B cell (primary cell): Measurements from ENCODE around the gene PLSCR3. TPM values are rescaled to one million over a fixed set of nuclear protein-coding genes. Genes with fewer than 3 reads are reported as not detected.

Experiments
- ATAC-seq: fragments of 200-7000 bp; cut with Tn5 transposase; one replicate; pipeline ENCODE4 v1.10.0; 2021; ENCODE audit warnings: low read depth, mild to moderate bottlenecking, moderate number of reproducible peaks, moderate library complexity
- CTCF ChIA-PET: fragments of 350-600 bp; sonication (Branson Sonifier 250); formaldehyde crosslinking; loops from one replicate; lab custom pipeline; 2021; ENCODE audit warnings: antibody characterized with exemption, inconsistent platforms; lab: Charles Lee
- POLR2A ChIA-PET: fragments of 350-600 bp; sonication (Branson Sonifier 250); formaldehyde crosslinking; loops from one replicate; lab custom pipeline; 2021; ENCODE audit warnings: antibody characterized with exemption; lab: Charles Lee
- DNase-seq: peaks from one replicate; pipeline ENCODE4 v3.0.0; 2013
- H2AFZ ChIP-seq: 2 replicates; pipeline ENCODE4 v1.6.1; 2012; ENCODE audit warnings: mild to moderate bottlenecking, low read depth, low read length; ENCODE audit not compliant: insufficient read depth, poor library complexity, severe bottlenecking
- H3K27ac ChIP-seq, 2 donors: 1 replicate in 1 of 2; 2 replicates in 1 of 2; pipeline ENCODE4 v1.5.1; 2012 to 2013; ENCODE audit warnings: low read length in 2 of 2, mild to moderate bottlenecking in 2 of 2, moderate library complexity in 1 of 2
- H3K27me3 ChIP-seq, 4 experiments: fragments of 200-600 bp in 1 of 4; sonication (generic) in 1 of 4; replicated peaks in 1 of 4; 1 replicate in 2 of 4; 2 replicates in 2 of 4; pipeline versions ENCODE4 v1.6.1 to v1.7.0; 2013 to 2016; ENCODE audit warnings: low read length in 3 of 4, mild to moderate bottlenecking in 2 of 4, mixed read lengths in 1 of 4, moderate library complexity in 1 of 4; ENCODE audit not compliant: insufficient read depth in 4 of 4, control insufficient read depth in 3 of 4; ENCODE audit errors: control extremely low read depth in 1 of 4
- H3K36me3 ChIP-seq, 2 experiments: replicated peaks in 1 of 2; 1 replicate in 1 of 2; 2 replicates in 1 of 2; pipeline versions ENCODE4 v1.6.1 to v1.7.1; 2013; ENCODE audit warnings: low read length in 1 of 2; ENCODE audit not compliant: insufficient read depth in 2 of 2, control insufficient read depth in 1 of 2; ENCODE audit errors: control extremely low read depth in 1 of 2, extremely low read depth in 1 of 2
- H3K4me1 ChIP-seq, 2 donors: fragments of 200-600 bp in 1 of 2; sonication (generic) in 1 of 2; 1 replicate in 1 of 2; 2 replicates in 1 of 2; pipeline versions ENCODE4 v1.5.1 to v1.6.1; 2013 to 2017; ENCODE audit warnings: low read length in 2 of 2; ENCODE audit not compliant: control insufficient read depth in 2 of 2, insufficient read depth in 2 of 2
- H3K4me2 ChIP-seq: replicated peaks from 2 replicates; pipeline ENCODE3; 2012; ENCODE audit warnings: mild to moderate bottlenecking, low read depth, low read length; ENCODE audit not compliant: poor library complexity, severe bottlenecking
- H3K4me3 ChIP-seq, 5 experiments: fragments of 200-600 bp in 1 of 5; sonication (generic) in 1 of 5; 1 replicate in 3 of 5; 2 replicates in 2 of 5; pipeline versions ENCODE4 v1.5.1 to v1.7.0; 2011 to 2016; ENCODE audit warnings: low read length in 4 of 5, mild to moderate bottlenecking in 4 of 5, low read depth in 2 of 5, control low read depth in 1 of 5, moderate library complexity in 1 of 5; ENCODE audit not compliant: insufficient read depth in 1 of 5; ENCODE audit errors: control extremely low read depth in 1 of 5, extremely low read depth in 1 of 5
- H3K79me2 ChIP-seq: fragments of 200-600 bp; sonication (generic); one replicate; pipeline ENCODE4 v1.6.0; 2016; ENCODE audit warnings: low read length; ENCODE audit not compliant: control insufficient read depth, insufficient read depth
- H3K9ac ChIP-seq: fragments of 200-600 bp; sonication (generic); 2 replicates; pipeline ENCODE4 v1.6.1; 2017; ENCODE audit warnings: mild to moderate bottlenecking, low read length, moderate library complexity
- H3K9me3 ChIP-seq, 3 donors: one replicate each; pipeline versions ENCODE4 v1.6.1 to v1.7.1; 2013; ENCODE audit warnings: low read length in 2 of 3; ENCODE audit not compliant: control insufficient read depth in 2 of 3, insufficient read depth in 1 of 3; ENCODE audit errors: control extremely low read depth in 1 of 3
- H4K20me1 ChIP-seq: 2 replicates; pipeline ENCODE4 v1.6.0; 2012; ENCODE audit warnings: mild to moderate bottlenecking, low read length; ENCODE audit not compliant: insufficient read depth, control insufficient read depth, poor library complexity, severe bottlenecking
- H3K27ac Mint-ChIP-seq: one replicate; pipeline ENCODE4 v1.8.0; 2021; ENCODE audit warnings: mixed read lengths
- H3K27me3 Mint-ChIP-seq: one replicate; pipeline ENCODE4 v1.8.0; 2021; ENCODE audit warnings: mixed read lengths
- H3K4me1 Mint-ChIP-seq: one replicate; pipeline ENCODE4 v1.8.0; 2021; ENCODE audit warnings: mixed read lengths
- H3K4me3 Mint-ChIP-seq: one replicate; pipeline ENCODE4 v1.8.0; 2021; ENCODE audit warnings: mixed read lengths
- H3K9me3 Mint-ChIP-seq: one replicate; pipeline ENCODE4 v1.8.0; 2022; ENCODE audit warnings: mixed read lengths; ENCODE audit not compliant: insufficient read depth
- CTCF ChIP-seq: fragments of 200-600 bp; IDR thresholded peaks from one replicate; pipeline ENCODE4 v1.8.0; 2022; ENCODE audit warnings: antibody characterized with exemption, mild to moderate bottlenecking
- EZH2 ChIP-seq: IDR thresholded peaks from 2 replicates; pipeline ENCODE4 v1.6.1; 2012; ENCODE audit warnings: borderline replicate concordance, low read depth, mild to moderate bottlenecking, moderate library complexity, low read length; ENCODE audit not compliant: insufficient read depth, poor library complexity, severe bottlenecking
- WGBS: methylation state at CpG from one replicate; pipeline ENCODE4 v1.1.5; 2013; ENCODE audit warnings: missing lambda C conversion rate; ENCODE audit not compliant: insufficient coverage; 5-methylcytosine and 5-hydroxymethylcytosine counted together
- intact Hi-C: fragments of 100-400 bp; cut with micrococcal nuclease; formaldehyde crosslinking; loops from one replicate; pipeline ENCODE4 v1.10.0; 2022
- polyA plus RNA-seq: library from polyadenylated mRNA; depleted of rRNA; stranded (reverse); fragments of >200 nt; gene quantifications from 2 replicates; pipeline ENCODE4 v1.2.3, GENCODE V29; 2012
- total RNA-seq, 2 donors: library from RNA; stranded (reverse); fragments of 120-200 nt in 1 of 2; gene quantifications; 1 replicate in 1 of 2; 2 replicates in 1 of 2; pipeline versions ENCODE4 v1.2.3 to v1.2.4, GENCODE V29; 2013 to 2022

The PLSCR3 gene
- total and polyA plus RNA-seq, 2 donors (not counting 1 experiment from before 2014, with no cell fraction given) = 31.6 to 122 TPM

DNA sequence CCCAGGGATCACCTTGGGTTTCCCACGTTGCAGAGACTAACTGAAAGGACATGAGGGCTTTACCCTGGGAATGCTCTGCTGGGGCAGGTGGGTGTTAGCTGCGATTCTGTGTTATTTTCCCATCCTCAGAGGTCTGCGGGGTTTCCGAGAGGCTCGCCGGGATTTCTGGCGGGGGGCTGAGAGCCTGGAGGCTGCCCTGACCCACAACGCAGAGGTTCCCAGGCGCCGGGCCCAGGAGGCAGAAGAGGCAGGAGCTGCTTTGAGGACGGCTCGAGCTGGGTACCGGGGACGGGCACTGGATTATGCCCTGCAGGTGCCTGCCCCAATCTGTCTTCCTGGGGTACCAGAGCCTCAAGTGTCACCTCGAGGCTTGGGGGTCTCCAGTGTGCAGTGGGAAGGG is 51.1 kb downstream of the PLSCR3 start:
- H3K4me2 ChIP-seq = no peak overlapping the region
- H3K27ac Mint-ChIP-seq = no peak overlapping the region

More for the DNA sequence above, 51.1 kb downstream of the PLSCR3 start:
- Mint-ChIP-seq H3K27me3 (no peaks in the 10 kb centered on the region), H3K4me1 (peaks cover 7% of the 10 kb centered on the region), H3K9me3 (no peaks in the 10 kb centered on the region), H3K4me3 (no peak overlapping the region)
- no peak overlapping the region for H3K27ac ChIP-seq
- 91% methylated on average over 15 of the region's 15 CpGs for WGBS
- no peak for DNase-seq
- no peaks in the 10 kb centered on the region for H3K27me3 ChIP-seq
- ATAC-seq = no peak
- CTCF ChIA-PET = interaction anchor here (0.6 to 5.8 kb wide), 4 partner anchors 14 to 46 kb away, joined by 3 to 47 read pairs (median 24); partner anchors contain the start of gene NEURL4
- no peaks in the 10 kb centered on the region for H3K9me3 ChIP-seq
- POLR2A ChIA-PET = interaction anchor here (0.8 to 1.6 kb wide), 2 partner anchors 14 to 18 kb away, joined by 3 to 7 read pairs; partner anchors contain the start of gene NEURL4
- no peak overlapping the region for H3K4me3 ChIP-seq
- TF ChIP-seq CTCF (no peak), EZH2 (no peak)
- H2AFZ ChIP-seq = no peak overlapping the region
- intact Hi-C loops = no loop called here
- peaks cover 48% of the 10 kb centered on the region for H3K79me2 ChIP-seq
- peaks cover 10 to 88% of the 10 kb centered on the region in 2 experiments for H3K36me3 ChIP-seq
- H3K9ac ChIP-seq = no peak overlapping the region
- H4K20me1 ChIP-seq = peaks cover 64% of the 10 kb centered on the region
- H3K4me1 ChIP-seq = peaks cover 0 to 14% of the 10 kb centered on the region in 2 donors
